GM21515 (cell line): ENCODE results near the gene SNX2.
"Not testable (repeated sequence)": the region's sequence is repeated elsewhere in the genome, so short reads cannot be mapped to it uniquely, and the experiment has no call there.

ENCODE experiments used
- ATAC-seq: cut with Tn5 transposase; IDR thresholded peaks from one replicate; pipeline ENCODE4 v1.9.1; 2021; ENCODE audit not compliant: unreplicated experiment

Gene SNX2

GRCh38 chr5:122774861-122775549, at the start of gene SNX2:
SNX2 (plus strand) TSS chr5:122775080; CDS start chr5:122775104, 24 bp downstream.
- peak; percentile 87 for ATAC-seq

- ATAC-seq: no peak
Observed at GRCh38 chr5:122727112-122727541, 47.8 kb upstream of the SNX2 start.

- ATAC-seq: no peak
Observed at GRCh38 chr5:122730037-122730436, 44.8 kb upstream of the SNX2 start.

- ATAC-seq: no peak
Observed at GRCh38 chr5:122730456-122730855, 44.4 kb upstream of the SNX2 start.

GRCh38 chr5:122736086-122736845, 38.6 kb upstream of the SNX2 start:
- peak; percentile 83 for ATAC-seq

GRCh38 chr5:122738088-122738487, 36.8 kb upstream of the SNX2 start:
- ATAC-seq: no peak

- no peak for ATAC-seq
Observed at GRCh38 chr5:122741681-122742080, 33.2 kb upstream of the SNX2 start.

- no peak for ATAC-seq
Observed at GRCh38 chr5:122743261-122743660, 31.6 kb upstream of the SNX2 start.

- ATAC-seq: no peak
Observed at GRCh38 chr5:122745597-122745996, 29.3 kb upstream of the SNX2 start.

- no peak for ATAC-seq
Observed at GRCh38 chr5:122749886-122750285, 25.0 kb upstream of the SNX2 start.

GRCh38 chr5:122751293-122751782, 23.5 kb upstream of the SNX2 start:
- ATAC-seq: no peak

GRCh38 chr5:122753500-122753899, 21.4 kb upstream of the SNX2 start:
- no peak for ATAC-seq

GRCh38 chr5:122755783-122756182, 19.1 kb upstream of the SNX2 start:
- no peak for ATAC-seq

- ATAC-seq: peak; percentile 77
Observed at GRCh38 chr5:122756264-122756911, 18.5 kb upstream of the SNX2 start.

GRCh38 chr5:122757285-122757684, 17.6 kb upstream of the SNX2 start:
- ATAC-seq: peak; percentile 60

GRCh38 chr5:122759241-122760070, 15.4 kb upstream of the SNX2 start:
- no peak for ATAC-seq

GRCh38 chr5:122760236-122760635, 14.6 kb upstream of the SNX2 start:
- no peak for ATAC-seq

- no peak for ATAC-seq
Observed at GRCh38 chr5:122761115-122761514, 13.8 kb upstream of the SNX2 start.

- ATAC-seq: not testable (repeated sequence)
Observed at GRCh38 chr5:122761896-122762295, 13.0 kb upstream of the SNX2 start.

- no peak for ATAC-seq
Observed at GRCh38 chr5:122766130-122766529, 8.8 kb upstream of the SNX2 start.

GRCh38 chr5:122770477-122770876, 4.4 kb upstream of the SNX2 start:
- no peak for ATAC-seq
